ENCODE measurements around the gene WDFY3. TPM values are rescaled to one million over a fixed set of nuclear protein-coding genes. Genes with fewer than 3 reads are reported as not detected.

The WDFY3 gene
- total and polyA plus RNA-seq, 12 donors, result 4.9 to 68.9 (median 51.1) TPM

- H3K9me3 ChIP-seq, result no peaks in the 10 kb centered on the region
- 45 to 68% methylated on average over 13 of the region's 13 CpGs for WGBS, 2 donors
- peak; percentile 86 to 100 (median 95) for ATAC-seq
- peak; percentile 54 to 58 for DNase-seq
- no peak overlapping the region for H3K4me3 ChIP-seq
- intact Hi-C loops (cut with DNase I), result no loop called here
- no peak for TF ChIP-seq CTCF (IDR thresholded peaks at IDR 0.05)
- peaks cover 0 to 7% (median 0%) of the 10 kb centered on the region in 9 donors for H3K4me1 ChIP-seq
- peak overlapping the region in 9 of 10 donors; percentile 31 to 67 (median 53) for H3K27ac ChIP-seq
- no peaks in the 10 kb centered on the region for H3K27me3 ChIP-seq
- peaks cover 0 to 88% (median 40%) of the 10 kb centered on the region in 9 donors for H3K36me3 ChIP-seq
Observed at GRCh38 chr4:84733343-84734033, 233.0 kb downstream of the WDFY3 start.

- Histone ChIP-seq H3K4me3 (no peak overlapping the region), H3K9me3 (no peaks in the 10 kb centered on the region), H3K27me3 (no peaks in the 10 kb centered on the region), H3K4me1 (peaks cover 0 to 12% (median 0%) of the 10 kb centered on the region in 9 donors), H3K27ac (no peak overlapping the region), H3K36me3 (peaks cover 0 to 68% (median 21%) of the 10 kb centered on the region in 9 donors)
- DNase-seq, result no peak
- intact Hi-C loops (cut with DNase I), result no loop called here
- TF ChIP-seq CTCF (IDR thresholded peaks at IDR 0.05), result no peak
- no peak for ATAC-seq
Observed at GRCh38 chr4:84730375-84730774, 236.1 kb downstream of the WDFY3 start.

- no peak for TF ChIP-seq CTCF (IDR thresholded peaks at IDR 0.05)
- no peak overlapping the region for H3K27ac ChIP-seq
- no peak overlapping the region for H3K4me3 ChIP-seq
- WGBS, 2 donors, result 71 to 80% methylated on average over 1 of the region's 1 CpG
- no peak for ATAC-seq
- H3K36me3 ChIP-seq, result peaks cover 0 to 67% (median 17%) of the 10 kb centered on the region in 9 donors
- peaks cover 0 to 19% (median 0%) of the 10 kb centered on the region in 9 donors for H3K4me1 ChIP-seq
- no peak for DNase-seq
- intact Hi-C loops (cut with DNase I), result no loop called here
- H3K27me3 ChIP-seq, result no peaks in the 10 kb centered on the region
- H3K9me3 ChIP-seq, result no peaks in the 10 kb centered on the region
Observed at GRCh38 chr4:84727491-84727890, 239.0 kb downstream of the WDFY3 start.

GRCh38 chr4:84726356-84726755 lies 240.1 kb downstream of the WDFY3 start:
- H3K4me3 ChIP-seq, result no peak overlapping the region
- no peak for ATAC-seq
- H3K4me1 ChIP-seq, result peaks cover 0 to 19% (median 0%) of the 10 kb centered on the region in 9 donors
- H3K27ac ChIP-seq, result no peak overlapping the region
- 89 to 91% methylated on average over 2 of the region's 2 CpGs for WGBS, 2 donors
- H3K9me3 ChIP-seq, result no peaks in the 10 kb centered on the region
- DNase-seq, result no peak
- H3K27me3 ChIP-seq, result no peaks in the 10 kb centered on the region
- TF ChIP-seq CTCF (IDR thresholded peaks at IDR 0.05), result no peak
- intact Hi-C loops (cut with DNase I), result no loop called here
- peaks cover 0 to 67% (median 22%) of the 10 kb centered on the region in 9 donors for H3K36me3 ChIP-seq

Measured in heart right ventricle (tissue), 16 donors.